GM21529 (cell line): Measurements from ENCODE around the gene CADPS.

ENCODE experiments used
- ATAC-seq: cut with Tn5 transposase; IDR thresholded peaks from one replicate; pipeline ENCODE4 v1.9.1; 2021; ENCODE audit not compliant: unreplicated experiment

Gene CADPS

GRCh38 chr3:62757045-62757444 lies 118.2 kb downstream of the CADPS start:
- no peak for ATAC-seq

DNA sequence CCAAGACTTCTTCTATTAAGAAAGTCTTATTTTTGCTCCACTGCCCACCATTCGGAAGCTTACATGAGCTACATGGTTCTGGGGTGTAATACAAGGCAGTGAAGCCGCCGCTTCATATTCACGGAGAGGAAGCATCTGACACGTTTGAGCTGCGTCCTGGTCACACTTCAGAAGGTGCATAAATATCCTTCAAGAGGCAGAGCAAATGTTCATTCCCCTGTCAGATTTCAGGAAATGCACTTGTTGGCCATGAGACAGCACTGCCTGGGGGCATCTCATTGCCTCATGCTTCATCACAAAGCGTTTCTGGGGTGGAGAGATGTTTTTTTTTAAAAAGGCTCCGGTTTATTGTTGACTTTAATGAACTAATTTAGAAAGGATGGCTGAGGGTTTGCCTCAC lies 119.9 kb downstream of the CADPS start:
- ATAC-seq, result no peak

DNA sequence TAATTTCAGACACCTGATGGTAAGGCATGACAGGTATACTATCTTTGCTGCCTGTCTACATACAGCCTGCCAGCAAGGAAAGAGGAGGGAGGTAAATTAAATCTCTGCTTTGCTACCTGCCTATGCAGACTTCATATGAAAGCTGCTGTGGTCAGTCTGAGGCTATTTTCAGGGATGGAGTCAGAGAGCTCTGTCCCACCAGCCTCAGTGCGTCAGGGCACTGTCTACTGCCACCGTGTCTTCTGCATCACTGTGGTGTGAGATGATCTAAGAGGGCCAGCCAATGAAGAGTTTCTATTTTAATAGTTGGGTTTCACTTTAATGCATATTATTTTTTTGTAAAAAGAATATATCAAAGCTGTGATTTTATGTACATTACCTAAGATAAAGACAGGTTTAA lies 125.6 kb downstream of the CADPS start:
- ATAC-seq, result no peak

DNA sequence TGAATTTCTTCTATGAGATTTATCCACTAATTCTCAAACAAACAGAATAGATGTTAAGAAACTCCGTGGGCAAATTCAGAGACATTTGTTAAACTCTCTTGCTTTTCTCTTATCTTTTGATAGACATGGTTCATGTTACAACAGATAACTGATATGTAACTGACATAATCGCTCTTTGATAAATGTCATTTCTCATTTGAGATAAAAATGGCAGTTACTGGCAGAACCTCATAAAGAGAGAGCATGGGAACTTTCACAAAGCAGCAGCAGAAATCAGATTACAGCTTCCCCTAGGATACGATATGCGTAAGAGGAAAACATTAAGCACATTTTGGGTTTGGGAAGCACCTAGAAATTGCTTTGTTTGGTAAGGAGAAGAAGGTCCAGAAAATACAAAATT lies 126.1 kb downstream of the CADPS start:
- no peak for ATAC-seq

GRCh38 chr3:62737449-62737848 lies 137.8 kb downstream of the CADPS start:
- ATAC-seq, result no peak

DNA sequence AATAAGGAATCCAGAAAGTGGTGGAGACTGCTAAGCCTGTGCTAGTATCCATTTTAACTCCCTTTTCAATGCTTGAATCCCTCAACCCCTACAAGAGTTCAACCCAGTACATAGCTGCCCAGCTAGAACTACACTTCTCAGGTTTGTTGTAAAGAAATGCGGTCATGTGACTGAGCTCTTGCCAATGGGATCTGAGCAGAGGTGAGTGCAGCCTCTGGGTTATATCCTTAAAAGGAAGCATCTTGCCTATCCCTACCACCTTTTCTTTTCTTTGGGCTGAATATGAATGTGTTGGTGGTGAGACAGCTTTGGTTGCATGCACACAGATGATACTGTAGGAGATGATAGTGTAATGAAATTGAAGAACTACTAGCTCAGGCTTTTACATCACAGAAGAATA lies 139.7 kb downstream of the CADPS start:
- no peak for ATAC-seq

DNA sequence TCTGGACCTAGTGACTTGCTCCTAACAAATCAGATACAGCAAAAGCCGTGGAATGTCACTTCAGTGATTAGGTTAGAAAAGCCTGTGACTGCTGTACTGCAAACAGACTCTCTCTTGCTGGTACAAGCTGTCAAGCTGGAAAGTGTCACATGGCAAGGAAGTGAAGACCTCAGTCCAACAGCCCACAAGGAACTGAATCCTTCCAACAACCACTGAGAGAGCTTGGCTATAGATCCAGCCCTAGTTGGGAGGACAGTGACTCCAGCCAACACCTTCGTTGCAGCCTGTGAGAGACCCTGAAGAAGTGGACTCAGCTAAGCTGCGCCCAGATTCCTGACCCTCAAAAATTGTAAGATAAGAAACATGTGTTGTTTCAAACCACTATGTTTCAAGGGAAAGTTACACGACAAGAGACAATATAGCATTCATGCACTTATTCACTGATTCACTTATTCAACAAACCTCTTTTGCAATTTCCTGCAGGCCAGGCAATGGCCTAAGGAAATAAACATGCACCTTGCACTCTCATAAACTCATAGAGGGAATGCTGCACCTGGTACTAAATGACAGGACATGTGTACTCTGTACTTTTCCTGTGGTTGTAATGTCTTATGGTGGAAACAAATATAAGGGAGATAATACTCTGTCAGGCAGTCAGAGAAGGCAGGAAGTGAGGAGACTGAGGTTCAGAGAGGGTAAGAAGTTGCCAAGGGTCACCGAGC lies 142.9 kb downstream of the CADPS start:
- ATAC-seq, result no peak

GRCh38 chr3:62727981-62728380 lies 147.2 kb downstream of the CADPS start:
- no peak for ATAC-seq

- ATAC-seq, result no peak
Observed at GRCh38 chr3:62727536-62727935, 147.7 kb downstream of the CADPS start.

DNA sequence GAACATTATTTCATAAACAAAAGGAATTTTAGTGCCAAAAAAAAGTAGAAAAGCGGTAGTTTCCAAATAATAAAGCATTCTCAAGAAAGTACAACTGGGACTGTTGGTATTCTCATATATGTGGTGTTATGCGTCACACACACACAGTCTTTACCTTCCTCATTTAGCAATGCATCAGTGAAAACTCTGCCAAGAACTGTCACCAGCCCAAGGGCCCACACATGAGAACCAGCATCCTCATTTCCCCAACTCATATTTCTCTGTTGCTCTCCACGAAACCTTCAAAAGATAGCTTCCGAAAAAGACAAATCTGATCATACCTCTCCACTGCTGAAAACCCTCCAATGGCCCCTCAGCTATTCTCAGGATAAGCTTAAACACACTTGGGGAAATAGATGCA lies 150.7 kb downstream of the CADPS start:
- no peak for ATAC-seq

GRCh38 chr3:62723914-62724217 lies 151.3 kb downstream of the CADPS start:
- ATAC-seq, result no peak

GRCh38 chr3:62723166-62723913 lies 151.9 kb downstream of the CADPS start:
- no peak for ATAC-seq

DNA sequence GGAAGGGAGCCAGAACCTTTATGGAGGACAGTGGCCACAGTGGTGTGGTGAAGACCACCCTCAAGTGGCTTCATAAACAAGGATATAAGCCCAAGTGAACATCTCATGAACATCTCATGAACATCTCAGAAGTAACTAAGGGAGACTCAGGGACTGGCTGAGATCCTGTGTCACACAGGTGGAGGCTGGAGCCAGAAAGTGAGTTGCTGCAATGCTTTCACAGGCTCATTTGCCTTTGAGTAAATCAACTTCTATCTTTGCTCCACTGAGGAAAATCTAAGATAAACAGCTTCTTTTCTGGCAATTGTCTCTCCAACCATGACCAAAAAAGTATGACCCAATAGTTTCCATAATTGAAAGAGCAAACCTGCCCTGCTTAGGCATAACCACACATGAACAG lies 152.9 kb downstream of the CADPS start:
- no peak for ATAC-seq

DNA sequence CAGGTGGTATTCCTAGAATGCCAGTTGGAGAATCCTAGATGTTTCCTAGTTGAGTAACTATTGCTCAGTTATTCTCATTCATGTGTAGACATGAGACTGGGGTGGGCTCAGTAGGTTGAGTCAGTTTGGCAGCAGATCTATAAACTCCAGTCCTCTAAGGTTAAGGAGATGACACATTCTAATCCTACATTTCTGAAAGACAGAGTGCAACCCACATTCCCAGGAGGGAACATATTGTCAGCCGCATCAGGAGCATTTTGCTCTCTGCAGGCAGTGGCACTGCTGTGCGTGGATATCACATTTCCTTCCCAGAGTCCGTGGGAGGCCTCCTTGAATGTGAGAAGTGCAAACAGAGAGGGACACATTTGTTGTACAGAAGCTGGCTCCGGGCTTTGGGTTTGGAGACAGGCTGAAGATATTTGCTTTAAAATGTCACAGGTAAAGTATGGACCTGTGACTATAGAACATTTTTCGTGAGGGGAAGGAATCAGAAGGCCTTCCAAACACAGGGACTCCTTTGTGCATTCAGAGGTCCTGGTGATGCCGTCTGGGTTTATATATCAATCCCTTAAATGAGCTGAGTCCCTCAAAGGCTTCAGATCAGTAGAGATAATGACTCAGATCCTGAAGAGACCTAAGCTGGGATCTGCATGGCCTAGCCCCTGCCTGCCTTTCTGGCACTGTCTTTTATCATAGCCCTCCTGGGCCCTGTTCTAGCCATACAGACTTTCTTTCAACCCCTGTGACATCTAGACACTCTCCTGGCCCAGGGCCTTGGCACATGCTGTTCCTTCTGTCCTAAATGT lies 156.5 kb downstream of the CADPS start:
- no peak for ATAC-seq

GRCh38 chr3:62718011-62718410 lies 157.2 kb downstream of the CADPS start:
- ATAC-seq, result no peak

GRCh38 chr3:62712746-62713145 lies 162.5 kb downstream of the CADPS start:
- no peak for ATAC-seq

GRCh38 chr3:62710751-62711150 lies 164.5 kb downstream of the CADPS start:
- no peak for ATAC-seq

- no peak for ATAC-seq
Observed at GRCh38 chr3:62708638-62709373, 166.4 kb downstream of the CADPS start.

GRCh38 chr3:62705721-62706120 lies 169.5 kb downstream of the CADPS start:
- ATAC-seq, result no peak

- ATAC-seq, result no peak
Observed at GRCh38 chr3:62703451-62704167, 171.6 kb downstream of the CADPS start.

DNA sequence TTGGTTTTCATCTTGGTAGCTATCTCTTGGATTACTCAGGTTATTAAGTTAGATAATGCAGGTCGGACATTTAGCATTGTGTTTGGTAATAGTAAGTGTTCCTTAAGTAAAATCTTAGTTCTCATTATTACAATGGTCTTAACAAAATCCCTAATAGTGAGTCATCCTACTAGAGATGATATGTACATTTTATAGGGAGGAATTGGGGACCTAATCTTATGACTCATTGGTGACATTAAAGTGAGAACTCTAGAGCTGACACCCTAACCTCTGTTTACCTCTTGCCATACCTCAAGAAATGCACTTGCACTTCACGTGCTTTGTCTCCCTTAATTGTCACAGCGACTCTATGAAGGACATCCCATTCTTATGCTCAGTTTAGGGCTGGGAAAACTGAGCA lies 174.9 kb downstream of the CADPS start:
- ATAC-seq, result no peak
